ENCODE measurements around the gene FAM193B. TPM values are rescaled to one million over a fixed set of nuclear protein-coding genes. Genes with fewer than 3 reads are reported as not detected.

FAM193B gene
- polyA plus RNA-seq, 3 donors: 1.6 to 216 (median 1.9) TPM

DNA sequence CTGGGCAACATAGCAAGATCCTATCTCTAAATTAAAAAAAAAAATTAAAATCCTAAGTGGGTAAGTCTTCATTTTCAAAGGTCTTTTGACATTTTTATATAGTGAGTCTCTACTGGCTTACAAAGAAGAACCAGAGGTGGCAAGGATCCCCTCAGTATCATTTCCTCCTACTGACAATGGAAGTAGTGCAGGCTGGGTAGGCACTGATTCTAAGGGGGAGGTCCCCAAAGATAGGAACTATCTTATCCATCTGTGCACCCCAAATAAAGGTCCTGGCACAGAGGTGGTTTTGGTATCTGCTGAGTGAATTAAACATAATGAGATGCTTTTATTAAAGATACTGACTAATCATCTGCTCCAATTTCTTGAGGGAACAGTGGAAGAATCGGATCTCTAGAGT lies 4.2 kb downstream of the FAM193B start:
- Mint-ChIP-seq H3K4me3 (no peak overlapping the region), H3K4me1 (peaks cover 59% of the 10 kb centered on the region), H3K27ac (peak overlapping the region in 2 of 7 donors; percentile 4 to 77), H3K27me3 (ENCODE audit: low read depth in 3 of 3) (peaks cover 0 to 1% (median 0%) of the 10 kb centered on the region in 3 donors), H3K36me3 (peaks cover 28 to 39% of the 10 kb centered on the region in 2 donors), H3K9me3 (no peaks in the 10 kb centered on the region)
- no peak overlapping the region for H3K27ac ChIP-seq (ENCODE audit: low read depth in 1 of 2, low read length in 2 of 2)
- H3K4me1 ChIP-seq (ENCODE audit: control insufficient read depth in 1 of 2, insufficient read depth in 2 of 2, low read length in 2 of 2): peaks cover 49 to 58% of the 10 kb centered on the region in 2 donors
- no peaks in the 10 kb centered on the region for H3K9me3 ChIP-seq (replicated peaks in 1 of 2; ENCODE audit: control insufficient read depth in 1 of 2, insufficient read depth in 1 of 2, low read length in 2 of 2)
- no peak overlapping the region for H3K9ac ChIP-seq (ENCODE audit: insufficient read depth, low read length, poor library complexity, severe bottlenecking)
- H2AFZ ChIP-seq (ENCODE audit: insufficient read depth, low read depth, low read length, poor library complexity, severe bottlenecking): no peak overlapping the region
- H3K4me3 ChIP-seq (replicated peaks in 1 of 3; ENCODE audit: low read depth in 2 of 3, low read length in 3 of 3): no peak overlapping the region
- peak in 1 of 3 donors; percentile 26 for DNase-seq
- no peaks in the 10 kb centered on the region for H3K27me3 ChIP-seq (ENCODE audit: control insufficient read depth in 2 of 2, insufficient read depth in 2 of 2, low read length in 2 of 2)
- peaks cover 0 to 28% of the 10 kb centered on the region in 2 donors for H3K36me3 ChIP-seq (replicated peaks in 1 of 2; ENCODE audit: control insufficient read depth in 1 of 2, insufficient read depth in 2 of 2, low read length in 2 of 2)
- 100% methylated on average over 1 of the region's 1 CpG for WGBS (ENCODE audit: insufficient coverage)
- no peak overlapping the region for H3K4me2 ChIP-seq (replicated peaks; ENCODE audit: extremely low read depth, low read length, poor library complexity, severe bottlenecking)
- intact Hi-C loops (cut with micrococcal nuclease): loop anchor here in 1 of 2 donors (5.0 kb wide), 1 partner anchor 33 kb away; the partner anchor contains the start of gene DDX41
- peaks cover 79% of the 10 kb centered on the region for H4K20me1 ChIP-seq (ENCODE audit: insufficient read depth, low read length)
- TF ChIP-seq CTCF (IDR thresholded peaks at IDR 0.05): no peak
- H3K79me2 ChIP-seq (ENCODE audit: insufficient read depth, low read length): peaks cover 73% of the 10 kb centered on the region

GRCh38 chr5:177548495-177548894 lies 5.9 kb downstream of the FAM193B start:
- Histone ChIP-seq H3K9me3 (replicated peaks in 1 of 2; ENCODE audit: control insufficient read depth in 1 of 2, insufficient read depth in 1 of 2, low read length in 2 of 2) (no peaks in the 10 kb centered on the region), H3K9ac (ENCODE audit: insufficient read depth, low read length, poor library complexity, severe bottlenecking) (no peak overlapping the region), H3K27me3 (ENCODE audit: control insufficient read depth in 2 of 2, insufficient read depth in 2 of 2, low read length in 2 of 2) (no peaks in the 10 kb centered on the region), H3K27ac (ENCODE audit: low read depth in 1 of 2, low read length in 2 of 2) (peak overlapping the region in 1 of 2 donors; percentile 62), H3K36me3 (replicated peaks in 1 of 2; ENCODE audit: control insufficient read depth in 1 of 2, insufficient read depth in 2 of 2, low read length in 2 of 2) (peaks cover 0 to 36% of the 10 kb centered on the region in 2 donors), H4K20me1 (ENCODE audit: insufficient read depth, low read length) (peaks cover 87% of the 10 kb centered on the region), H3K4me3 (replicated peaks in 1 of 3; ENCODE audit: low read depth in 2 of 3, low read length in 3 of 3) (no peak overlapping the region), H3K4me2 (replicated peaks; ENCODE audit: extremely low read depth, low read length, poor library complexity, severe bottlenecking) (no peak overlapping the region), H3K4me1 (ENCODE audit: control insufficient read depth in 1 of 2, insufficient read depth in 2 of 2, low read length in 2 of 2) (peaks cover 45 to 54% of the 10 kb centered on the region in 2 donors), H2AFZ (ENCODE audit: insufficient read depth, low read depth, low read length, poor library complexity, severe bottlenecking) (no peak overlapping the region), H3K79me2 (ENCODE audit: insufficient read depth, low read length) (peaks cover 82% of the 10 kb centered on the region)
- Mint-ChIP-seq H3K27ac (peak overlapping the region in 6 of 7 donors; percentile 32 to 78 (median 62)), H3K4me1 (peaks cover 57% of the 10 kb centered on the region), H3K27me3 (ENCODE audit: low read depth in 3 of 3) (peaks cover 0 to 1% (median 0%) of the 10 kb centered on the region in 3 donors), H3K36me3 (peaks cover 28 to 43% of the 10 kb centered on the region in 2 donors), H3K9me3 (no peaks in the 10 kb centered on the region), H3K4me3 (no peak overlapping the region)
- intact Hi-C loops (cut with micrococcal nuclease): loop anchor here in 1 of 2 donors (10.0 kb wide), 1 partner anchor 54 kb away; the partner anchor contains the start of gene PDLIM7
- WGBS (ENCODE audit: insufficient coverage): no CpG with 5 or more reads among the region's 1 CpG
- TF ChIP-seq CTCF (IDR thresholded peaks at IDR 0.05): no peak
- DNase-seq: no peak

All from CD14-positive monocyte (primary cell).